Muscle layer of duodenum (tissue), 2 donors: ENCODE data around the gene ACSM2B.
"Not testable (repeated sequence)": the region's sequence is repeated elsewhere in the genome, so short reads cannot be mapped to it uniquely, and the experiment has no call there.

Source experiments
- H3K27ac ChIP-seq: one replicate; pipeline ENCODE4 v1.7.0; 2013; ENCODE audit warnings: mild to moderate bottlenecking, low read length
- H3K27me3 ChIP-seq: one replicate; pipeline ENCODE4 v1.7.0; 2013; ENCODE audit warnings: low read depth, mild to moderate bottlenecking, control low read depth, low read length
- H3K36me3 ChIP-seq, 2 donors: one replicate each; pipeline ENCODE4 v1.7.0; 2013; ENCODE audit warnings: low read length in 2 of 2, control low read depth in 1 of 2, mild to moderate bottlenecking in 1 of 2; ENCODE audit not compliant: insufficient read depth in 2 of 2, control insufficient read depth in 1 of 2
- H3K4me1 ChIP-seq, 2 donors: one replicate each; pipeline ENCODE4 v1.7.0; 2013; ENCODE audit warnings: low read length in 2 of 2, mild to moderate bottlenecking in 2 of 2, control low read depth in 1 of 2, moderate library complexity in 1 of 2; ENCODE audit not compliant: insufficient read depth in 2 of 2, control insufficient read depth in 1 of 2
- H3K4me3 ChIP-seq, 2 donors: one replicate each; pipeline ENCODE4 v1.7.0; 2013; ENCODE audit warnings: low read length in 2 of 2, low read depth in 1 of 2, mild to moderate bottlenecking in 1 of 2
- H3K9me3 ChIP-seq, 2 donors: one replicate each; pipeline ENCODE4 v1.7.0; 2013; ENCODE audit warnings: low read length in 2 of 2, control low read depth in 1 of 2, mild to moderate bottlenecking in 1 of 2; ENCODE audit not compliant: control insufficient read depth in 1 of 2
- donor health status: healthy.

The ACSM2B gene

DNA sequence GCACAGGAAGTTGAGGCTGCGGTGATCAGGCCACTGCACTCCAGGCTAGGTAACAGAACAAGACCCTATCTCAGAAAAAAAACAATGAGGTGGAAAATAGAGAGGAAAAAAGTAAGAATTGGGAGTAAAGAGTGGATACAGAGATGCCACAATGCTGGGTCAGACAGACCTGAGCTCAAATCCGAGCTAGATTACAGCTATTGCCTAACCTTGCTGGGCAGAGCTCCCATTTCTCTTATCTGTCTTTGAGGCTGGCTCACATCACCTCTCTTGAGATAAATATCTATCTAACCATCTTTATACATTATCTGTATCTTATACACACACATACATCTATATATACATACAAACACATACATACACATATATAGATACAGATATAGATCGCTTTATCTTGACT lies 59.0 kb downstream of the ACSM2B start:
- H3K27me3 ChIP-seq: no peaks in the 10 kb centered on the region
- H3K4me3 ChIP-seq: no peak overlapping the region
- H3K36me3 ChIP-seq: no peaks in the 10 kb centered on the region
- H3K4me1 ChIP-seq: no peaks in the 10 kb centered on the region
- H3K9me3 ChIP-seq: no peaks in the 10 kb centered on the region
- H3K27ac ChIP-seq: no peak overlapping the region

GRCh38 chr16:20515688-20516090 lies 60.5 kb downstream of the ACSM2B start:
- no peaks in the 10 kb centered on the region for H3K27me3 ChIP-seq
- no peaks in the 10 kb centered on the region for H3K9me3 ChIP-seq
- H3K4me3 ChIP-seq: no peak overlapping the region
- H3K4me1 ChIP-seq: no peaks in the 10 kb centered on the region
- no peak overlapping the region for H3K27ac ChIP-seq
- H3K36me3 ChIP-seq: no peaks in the 10 kb centered on the region

GRCh38 chr16:20510323-20510722 lies 65.8 kb downstream of the ACSM2B start:
- Histone ChIP-seq H3K36me3 (no peaks in the 10 kb centered on the region), H3K9me3 (peaks cover 0 to 7% of the 10 kb centered on the region in 2 donors), H3K4me3 (no peak overlapping the region), H3K4me1 (no peaks in the 10 kb centered on the region), H3K27me3 (no peaks in the 10 kb centered on the region), H3K27ac (no peak overlapping the region)

- no peaks in the 10 kb centered on the region for H3K27me3 ChIP-seq
- H3K4me3 ChIP-seq: no peak overlapping the region
Measured at GRCh38 chr16:20507280-20507679, 68.9 kb downstream of the ACSM2B start.

DNA sequence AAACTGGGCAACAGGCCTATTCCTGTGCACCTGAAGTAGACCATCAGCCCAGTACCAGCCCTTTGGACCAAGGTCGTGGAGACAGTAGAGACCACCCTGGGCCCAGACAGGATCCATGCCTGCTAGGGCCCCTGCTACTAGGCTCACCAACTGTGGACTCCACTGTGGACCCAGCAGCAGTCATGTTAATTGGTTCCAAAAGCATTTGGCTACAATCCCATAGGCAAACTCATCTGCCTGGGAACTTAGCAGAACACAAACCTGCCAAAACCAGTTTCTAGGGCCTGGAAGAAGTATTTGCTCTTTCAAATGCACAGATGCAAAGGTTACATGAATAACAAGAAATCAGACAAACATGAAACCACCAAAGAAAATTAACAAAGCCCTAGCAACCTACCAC lies 71.7 kb downstream of the ACSM2B start:
- Histone ChIP-seq H3K36me3 (no peaks in the 10 kb centered on the region), H3K27me3 (no peaks in the 10 kb centered on the region), H3K27ac (no peak overlapping the region), H3K4me1 (no peaks in the 10 kb centered on the region), H3K9me3 (peaks cover 0 to 7% of the 10 kb centered on the region in 2 donors), H3K4me3 (no peak overlapping the region)

More at GRCh38 chr16:20507280-20507679, 68.9 kb downstream of the ACSM2B start:
- no peaks in the 10 kb centered on the region for H3K36me3 ChIP-seq
- H3K27ac ChIP-seq: no peak overlapping the region
- H3K9me3 ChIP-seq: peaks cover 0 to 7% of the 10 kb centered on the region in 2 donors
- no peaks in the 10 kb centered on the region for H3K4me1 ChIP-seq

- not testable (repeated sequence) for H3K27me3 ChIP-seq, H3K9me3 ChIP-seq, H3K4me1 ChIP-seq, H3K27ac ChIP-seq, H3K4me3 ChIP-seq, H3K36me3 ChIP-seq
Measured at GRCh38 chr16:20491448-20491847, 84.7 kb downstream of the ACSM2B start.

- not testable (repeated sequence) for H3K4me1 ChIP-seq, H3K27ac ChIP-seq, H3K27me3 ChIP-seq, H3K9me3 ChIP-seq, H3K36me3 ChIP-seq, H3K4me3 ChIP-seq
Measured at GRCh38 chr16:20490994-20491393, 85.2 kb downstream of the ACSM2B start.
